ENCODE data around the gene KCNK3.
A peak's percentile ranks its signal among the peaks of the same experiment; 100 is the strongest.
"Not testable (repeated sequence)": the region's sequence is repeated elsewhere in the genome, so short reads cannot be mapped to it uniquely, and the experiment has no call there.

Gene KCNK3

GRCh38 chr2:26692279-26692896, at the start of gene KCNK3:
Gene KCNK3 (plus strand): TSS chr2:26692722. CDS start chr2:26692876, 154 bp downstream.
- DNase-seq (ENCODE audit: low read depth in 2 of 2): peak in 1 of 2 donors; percentile 13

GRCh38 chr2:26644188-26644835, 48.2 kb upstream of the KCNK3 start:
- no peak for DNase-seq (ENCODE audit: low read depth in 2 of 2)

GRCh38 chr2:26645762-26646161, 46.8 kb upstream of the KCNK3 start:
- DNase-seq (ENCODE audit: low read depth in 2 of 2): no peak

- DNase-seq (ENCODE audit: low read depth in 2 of 2): no peak
Measured at GRCh38 chr2:26646986-26647672, 45.4 kb upstream of the KCNK3 start.

GRCh38 chr2:26647981-26648380, 44.5 kb upstream of the KCNK3 start:
- no peak for DNase-seq (ENCODE audit: low read depth in 2 of 2)

- DNase-seq (ENCODE audit: low read depth in 2 of 2): no peak
Measured at GRCh38 chr2:26648516-26648915, 44.0 kb upstream of the KCNK3 start.

- no peak for DNase-seq (ENCODE audit: low read depth in 2 of 2)
Measured at GRCh38 chr2:26649322-26649721, 43.2 kb upstream of the KCNK3 start.

GRCh38 chr2:26649992-26650712, 42.4 kb upstream of the KCNK3 start:
- no peak for DNase-seq (ENCODE audit: low read depth in 2 of 2)

GRCh38 chr2:26650713-26651469, 41.6 kb upstream of the KCNK3 start:
- DNase-seq (ENCODE audit: low read depth in 2 of 2): no peak

GRCh38 chr2:26651470-26651771, 41.1 kb upstream of the KCNK3 start:
- no peak for DNase-seq (ENCODE audit: low read depth in 2 of 2)

- no peak for DNase-seq (ENCODE audit: low read depth in 2 of 2)
Measured at GRCh38 chr2:26651799-26652198, 40.7 kb upstream of the KCNK3 start.

GRCh38 chr2:26652361-26653041, 40.0 kb upstream of the KCNK3 start:
- no peak for DNase-seq (ENCODE audit: low read depth in 2 of 2)

GRCh38 chr2:26653207-26654060, 39.1 kb upstream of the KCNK3 start:
- DNase-seq (ENCODE audit: low read depth in 2 of 2): no peak

GRCh38 chr2:26654061-26654340, 38.5 kb upstream of the KCNK3 start:
- no peak for DNase-seq (ENCODE audit: low read depth in 2 of 2)

- not testable (repeated sequence) for DNase-seq (ENCODE audit: low read depth in 2 of 2)
Measured at GRCh38 chr2:26655120-26655519, 37.4 kb upstream of the KCNK3 start.

GRCh38 chr2:26655611-26656195, 36.8 kb upstream of the KCNK3 start:
- DNase-seq (ENCODE audit: low read depth in 2 of 2): no peak

- no peak for DNase-seq (ENCODE audit: low read depth in 2 of 2)
Measured at GRCh38 chr2:26657265-26657664, 35.3 kb upstream of the KCNK3 start.

- no peak for DNase-seq (ENCODE audit: low read depth in 2 of 2)
Measured at GRCh38 chr2:26658691-26659346, 33.7 kb upstream of the KCNK3 start.

- no peak for DNase-seq (ENCODE audit: low read depth in 2 of 2)
Measured at GRCh38 chr2:26660363-26660962, 32.1 kb upstream of the KCNK3 start.
